Skin of body (tissue), 2 donors: ENCODE measurements around the gene HOXB5. TPM values are rescaled to one million over a fixed set of nuclear protein-coding genes. Genes with fewer than 3 reads are reported as not detected.

ENCODE experiments used
- DNase-seq: peaks from one replicate; lab custom pipeline; 2025; lab: John Stamatoyannopoulos, UW
- total RNA-seq: library from RNA; depleted of rRNA; stranded (reverse); fragments of >200 nt; gene quantifications from one replicate; pipeline ENCODE4 v1.2.3, GENCODE V29; 2014

Gene HOXB5
- total RNA-seq, 1 donor from 2014 or later, result 0.59 TPM

DNA sequence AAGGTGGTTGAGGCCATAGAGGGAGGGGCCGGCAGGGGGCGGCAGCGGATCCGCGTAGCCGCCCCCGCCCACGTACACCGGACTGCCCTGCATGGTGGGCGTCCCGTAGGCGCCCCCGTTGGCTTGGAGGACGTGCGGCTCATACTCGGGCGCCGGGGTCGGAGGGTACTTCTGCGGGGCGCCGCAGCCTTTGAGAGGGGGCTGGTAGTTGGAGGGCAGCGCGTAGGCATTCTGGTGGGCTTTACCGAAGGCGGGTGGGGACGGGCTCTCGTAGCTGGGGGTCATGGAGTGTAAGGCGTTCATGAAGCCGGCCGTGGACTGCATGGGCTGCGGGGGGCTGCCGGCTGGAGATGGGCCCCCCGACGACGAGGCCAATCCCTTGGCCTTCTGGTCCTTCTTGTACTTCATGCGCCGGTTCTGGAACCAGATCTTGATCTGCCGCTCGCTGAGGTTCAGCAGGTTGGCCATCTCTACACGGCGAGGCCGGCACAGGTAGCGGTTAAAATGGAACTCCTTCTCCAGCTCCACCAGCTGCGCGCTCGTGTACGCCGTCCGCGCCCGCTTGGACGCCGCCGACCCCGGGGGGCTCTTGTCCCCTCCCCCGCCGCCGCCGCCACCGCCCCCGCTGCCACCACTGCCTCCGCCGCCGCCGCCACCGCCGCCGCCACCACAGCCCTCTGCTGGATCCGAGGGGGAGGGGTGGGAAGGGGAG lies 42.9 kb downstream of the HOXB5 start:
- no peak for DNase-seq

DNA sequence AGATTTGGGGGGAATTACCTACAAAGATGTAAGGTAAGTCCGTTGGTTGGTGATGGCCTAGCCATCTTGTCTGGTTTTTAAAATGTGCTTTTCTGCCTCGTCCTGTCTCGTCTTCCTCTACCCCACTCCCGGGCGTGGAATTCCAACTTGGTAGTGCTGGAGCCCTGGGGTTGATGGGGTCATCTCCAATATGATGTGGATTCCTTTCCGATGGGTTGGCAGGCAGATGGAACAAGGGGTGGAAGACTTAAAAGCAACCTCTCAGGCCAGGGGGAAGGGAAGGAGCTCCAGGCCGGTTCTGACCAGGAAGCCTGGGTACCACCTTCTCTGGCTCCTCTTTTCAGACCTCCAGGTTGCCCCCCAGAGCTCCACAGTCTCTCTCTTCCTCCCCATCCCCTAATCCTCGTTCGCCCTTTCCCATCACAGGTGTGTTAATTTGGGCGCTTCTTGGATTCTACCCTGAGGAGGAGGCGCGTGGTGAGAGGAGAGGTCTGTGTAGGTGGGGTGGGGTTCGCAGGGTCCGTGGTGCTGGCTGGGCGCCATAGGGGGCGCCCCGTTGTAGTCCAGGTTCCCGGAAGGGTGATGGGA lies 43.6 kb downstream of the HOXB5 start:
- no peak for DNase-seq

DNA sequence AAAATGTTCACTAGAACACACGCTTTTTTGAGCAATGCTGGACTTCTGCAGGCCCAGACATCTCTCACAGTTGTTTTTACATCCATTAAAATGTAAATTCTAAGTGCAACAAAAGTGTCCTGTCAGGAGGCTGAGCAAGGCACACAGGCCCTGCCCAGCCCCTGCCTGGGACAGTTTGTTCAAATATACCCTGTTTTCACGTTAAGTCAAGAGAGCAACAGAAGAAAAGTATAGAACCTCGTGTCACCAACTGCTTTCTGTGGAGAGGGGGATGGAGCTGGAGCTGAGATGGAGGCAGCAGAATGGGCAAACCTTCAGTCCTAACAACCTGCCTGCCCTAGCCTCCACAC lies 44.3 kb downstream of the HOXB5 start:
- no peak for DNase-seq

DNA sequence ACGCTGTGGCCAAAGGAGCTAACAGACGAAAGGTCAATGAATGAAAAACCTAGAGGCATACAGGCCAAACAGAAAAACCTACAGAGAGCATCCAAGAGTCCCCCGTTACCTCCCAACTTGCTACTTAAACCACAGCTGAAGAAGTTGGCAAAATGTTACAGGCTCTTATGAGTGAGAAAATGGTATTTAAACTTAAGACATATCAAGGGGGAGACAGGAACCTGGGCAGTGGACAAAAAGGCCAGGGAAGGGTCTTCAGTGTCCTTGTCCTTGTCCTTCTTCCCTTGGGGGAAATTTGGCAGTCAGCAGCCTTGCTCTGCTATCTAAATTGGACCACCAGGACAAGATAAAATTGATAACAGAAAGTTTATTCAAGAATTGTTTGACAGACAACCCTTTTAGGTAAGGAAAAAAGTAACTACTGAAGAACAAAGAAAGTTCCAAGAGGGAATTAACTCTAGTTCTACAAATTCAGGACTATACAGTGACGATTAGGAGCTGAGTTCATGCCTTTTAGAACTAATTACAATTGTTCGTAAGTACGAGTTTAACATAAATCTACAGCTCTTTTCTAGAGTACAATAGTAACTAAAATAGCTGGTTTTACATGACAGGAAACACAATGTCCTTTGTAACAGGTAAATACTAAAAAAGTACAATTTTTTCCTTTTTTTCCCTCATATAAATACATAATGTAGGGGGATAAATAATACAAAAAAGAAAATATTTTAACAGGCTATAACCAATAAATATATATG lies 44.9 kb downstream of the HOXB5 start:
- DNase-seq, result no peak

DNA sequence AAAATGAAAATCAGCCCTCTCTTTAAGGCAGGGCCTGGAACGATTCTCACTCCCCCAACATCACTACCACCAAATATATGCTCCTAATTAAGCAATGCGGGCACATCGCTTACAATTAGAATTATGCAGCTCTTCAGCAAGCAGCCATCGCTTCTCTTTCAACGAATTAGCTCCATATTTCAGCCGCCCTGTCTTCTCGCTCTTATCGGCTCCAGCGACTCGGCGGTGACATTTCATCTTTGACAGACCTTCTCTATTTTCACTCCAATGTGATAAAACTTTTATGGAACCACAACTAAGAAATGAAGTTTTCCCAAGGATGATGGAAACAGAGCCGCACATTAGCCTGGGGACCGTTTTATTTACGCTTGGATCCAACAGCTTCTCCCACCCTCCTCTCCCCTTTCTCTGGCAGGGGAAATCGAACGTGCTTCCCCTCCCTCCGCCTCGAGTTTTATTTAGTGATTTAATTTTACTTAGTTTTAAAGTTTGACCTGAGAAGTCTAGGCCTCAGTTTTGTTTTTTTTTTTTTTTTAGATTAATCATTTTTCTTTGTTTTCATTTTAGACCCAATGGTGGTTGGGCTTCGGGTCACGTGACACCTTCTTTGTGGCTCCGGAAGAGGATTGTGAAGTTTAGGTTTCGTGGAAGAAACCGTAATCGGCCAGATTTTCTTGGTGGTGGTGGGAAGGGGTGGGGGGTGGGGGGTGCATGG lies 45.6 kb downstream of the HOXB5 start:
- DNase-seq, result no peak

DNA sequence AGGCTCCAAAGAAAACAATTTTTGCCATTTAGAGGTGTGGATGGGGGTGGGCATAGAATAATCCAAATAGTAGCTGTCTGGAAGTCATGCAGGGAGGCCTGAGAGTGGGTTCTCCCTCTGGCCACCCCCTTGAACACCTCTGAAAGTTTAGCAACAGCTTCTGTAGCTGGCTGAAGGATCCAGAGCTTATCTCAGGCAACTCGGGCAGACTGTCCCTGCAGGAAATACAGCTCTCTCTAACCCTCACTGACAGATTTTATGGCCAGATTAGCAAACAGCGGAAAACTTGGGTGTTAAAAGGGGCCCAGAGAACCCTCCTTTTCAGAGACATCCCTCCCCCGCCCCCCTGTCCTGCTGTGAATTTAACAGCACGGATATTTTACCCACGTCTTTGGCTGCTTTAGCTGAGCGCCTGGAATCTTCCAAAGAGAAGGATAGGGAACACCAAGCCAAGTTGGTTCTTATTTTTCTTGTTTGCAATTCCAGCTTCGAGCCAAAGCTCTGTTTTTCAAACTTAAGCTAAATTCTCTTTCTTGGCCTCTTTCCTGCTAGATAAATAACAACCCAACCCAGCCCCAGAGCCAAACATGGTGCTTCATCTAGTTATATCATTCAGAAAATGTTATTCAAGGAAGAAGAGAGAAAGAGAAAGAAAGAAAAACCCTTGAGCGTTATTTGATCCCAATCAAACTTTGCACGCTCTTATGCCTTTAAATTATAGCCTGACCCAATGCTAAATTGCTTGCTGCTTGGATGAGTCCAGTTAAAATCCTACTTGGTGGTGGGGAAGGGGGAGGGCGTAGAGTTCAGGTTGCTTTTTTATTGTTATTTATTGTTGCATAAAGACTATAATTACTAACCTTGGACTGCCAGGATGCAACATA lies 46.4 kb downstream of the HOXB5 start:
- DNase-seq, result peak; percentile 94

DNA sequence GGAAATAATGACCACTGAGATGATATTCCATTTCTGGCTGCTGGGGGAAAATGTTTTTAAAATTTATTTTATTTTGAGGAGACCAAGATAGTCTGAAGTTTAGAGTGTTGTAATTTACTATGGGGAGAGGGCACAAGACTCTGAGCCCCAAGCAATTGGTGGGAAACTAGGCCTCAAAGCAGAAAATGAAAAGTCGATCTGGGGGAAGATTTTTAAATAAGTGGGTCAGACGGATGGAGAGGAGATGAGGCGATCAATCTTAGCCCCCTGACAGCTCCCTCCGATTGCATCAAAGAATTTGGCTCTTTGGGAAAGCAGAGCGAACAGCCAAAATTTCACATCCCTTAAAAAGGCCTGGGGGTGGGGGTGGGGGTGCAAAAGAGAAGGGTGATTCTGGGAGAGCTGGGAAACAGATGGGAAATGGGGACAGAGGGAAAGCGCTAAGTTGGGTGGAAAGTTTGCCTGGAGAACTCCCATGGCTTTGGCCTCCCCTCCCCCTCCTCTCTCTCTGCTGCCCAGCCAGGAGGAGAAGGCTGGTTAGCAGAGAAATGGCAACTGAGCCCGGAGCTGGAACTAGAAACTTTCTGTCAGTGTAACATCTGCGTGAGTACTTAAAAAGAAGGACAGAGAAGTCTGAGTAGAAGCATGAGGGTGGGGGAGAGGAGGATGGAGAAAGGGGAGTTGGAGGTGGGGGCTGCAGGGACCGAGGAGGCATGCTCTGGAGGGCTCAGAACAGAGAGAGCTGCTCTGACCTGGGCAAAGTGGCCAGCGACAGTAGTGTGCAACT lies 47.2 kb downstream of the HOXB5 start:
- DNase-seq, result peak; percentile 84

DNA sequence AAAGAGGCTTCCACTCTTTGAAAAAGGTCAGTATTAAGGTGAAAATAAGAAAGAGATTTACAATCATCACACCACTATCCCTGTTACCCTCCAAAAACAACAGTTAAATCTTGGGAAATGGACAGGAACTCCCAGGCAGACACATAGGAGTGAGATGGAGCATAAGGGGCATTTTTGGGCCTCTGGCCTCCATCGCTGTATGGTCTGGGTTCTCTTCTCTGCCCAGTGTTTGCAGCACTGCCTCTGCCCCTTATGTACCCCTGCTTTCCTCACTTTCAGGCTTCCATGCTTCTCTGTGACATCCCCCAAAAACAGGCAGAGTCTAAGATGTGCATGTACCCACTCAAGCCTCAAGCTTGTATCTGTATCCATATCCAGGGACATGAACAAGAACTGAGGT lies 48.0 kb downstream of the HOXB5 start:
- DNase-seq, result no peak

DNA sequence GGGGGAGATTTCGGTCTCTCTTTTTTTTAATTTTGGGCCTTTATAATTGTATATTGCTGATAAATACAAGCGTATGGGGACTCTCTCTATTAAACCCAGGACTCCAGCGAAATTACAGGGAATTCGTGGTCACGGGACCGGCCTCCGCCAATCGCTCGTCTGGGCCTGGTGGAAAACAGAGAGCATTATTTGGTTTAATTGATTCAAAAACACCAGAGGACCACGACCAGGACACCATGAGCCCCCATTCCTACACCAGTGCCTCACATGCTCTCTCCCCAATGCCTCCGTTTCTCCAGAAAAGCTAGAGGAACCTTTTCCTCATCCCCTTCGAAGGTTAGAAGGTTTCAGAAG lies 48.6 kb downstream of the HOXB5 start, which contains the start of gene HOXB2:
Gene HOXB2, minus strand, starts transcription at position 88 of the 354 bp plus-strand sequence. CDS start 198 bp downstream, outside the sequence.
- DNase-seq, result peak; percentile 59

DNA sequence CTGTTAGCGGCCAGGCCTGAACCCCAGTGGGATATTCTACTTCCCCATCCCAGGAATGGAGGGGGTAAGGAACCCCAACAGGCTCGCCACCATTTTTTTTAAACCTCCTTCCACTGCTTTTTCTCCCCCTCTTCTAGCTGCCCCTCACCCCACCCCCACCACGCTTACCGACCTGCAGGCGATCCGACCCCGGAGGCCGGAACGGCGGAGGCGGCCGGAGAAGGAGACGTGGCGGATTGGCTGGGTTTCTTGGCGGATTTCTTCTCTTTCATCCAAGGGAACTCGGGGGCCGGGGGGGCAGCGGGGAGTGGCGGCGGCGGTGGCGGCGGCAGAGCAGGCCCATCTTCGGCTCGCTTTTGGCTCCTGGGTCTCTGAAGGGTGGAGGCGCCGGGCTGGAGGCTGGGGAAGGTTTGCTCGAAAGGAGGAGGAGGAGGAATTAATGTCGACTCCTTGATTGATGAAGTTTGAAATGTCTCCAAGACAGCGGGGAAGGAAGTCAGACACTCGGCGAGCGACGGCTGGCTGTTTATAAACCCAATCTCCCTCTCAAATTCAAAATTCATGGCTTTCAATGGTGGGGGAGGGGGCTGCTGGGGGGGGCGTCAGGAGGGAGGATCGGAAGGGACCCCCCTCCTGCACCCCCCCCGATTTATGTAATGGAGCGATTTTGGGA lies 49.1 kb downstream of the HOXB5 start:
- DNase-seq, result peak; percentile 89

DNA sequence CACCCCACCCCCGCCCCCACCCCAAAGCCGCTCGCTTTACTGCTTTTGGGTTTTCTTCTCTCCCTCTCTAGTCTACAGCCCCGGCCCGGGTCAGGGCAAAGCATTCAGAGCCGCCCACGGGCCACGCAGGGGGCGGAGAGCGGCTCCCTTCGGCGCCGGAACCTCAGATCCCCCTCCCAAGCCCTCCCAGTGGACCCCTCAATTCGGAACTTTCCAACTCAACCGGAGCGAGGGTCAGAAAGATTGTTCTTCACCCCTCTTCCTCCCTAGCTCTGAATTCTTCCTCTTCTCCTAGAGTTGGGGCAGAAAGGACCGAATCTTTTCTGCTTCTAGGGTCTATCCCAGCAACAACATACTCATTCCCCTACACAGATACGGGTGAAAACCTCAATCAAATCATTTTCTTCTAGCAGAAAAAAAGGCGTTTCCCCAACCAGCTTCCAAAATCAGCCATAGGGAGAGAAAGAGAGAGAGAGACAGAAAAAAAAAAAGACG lies 49.7 kb downstream of the HOXB5 start:
- DNase-seq, result peak; percentile 75

DNA sequence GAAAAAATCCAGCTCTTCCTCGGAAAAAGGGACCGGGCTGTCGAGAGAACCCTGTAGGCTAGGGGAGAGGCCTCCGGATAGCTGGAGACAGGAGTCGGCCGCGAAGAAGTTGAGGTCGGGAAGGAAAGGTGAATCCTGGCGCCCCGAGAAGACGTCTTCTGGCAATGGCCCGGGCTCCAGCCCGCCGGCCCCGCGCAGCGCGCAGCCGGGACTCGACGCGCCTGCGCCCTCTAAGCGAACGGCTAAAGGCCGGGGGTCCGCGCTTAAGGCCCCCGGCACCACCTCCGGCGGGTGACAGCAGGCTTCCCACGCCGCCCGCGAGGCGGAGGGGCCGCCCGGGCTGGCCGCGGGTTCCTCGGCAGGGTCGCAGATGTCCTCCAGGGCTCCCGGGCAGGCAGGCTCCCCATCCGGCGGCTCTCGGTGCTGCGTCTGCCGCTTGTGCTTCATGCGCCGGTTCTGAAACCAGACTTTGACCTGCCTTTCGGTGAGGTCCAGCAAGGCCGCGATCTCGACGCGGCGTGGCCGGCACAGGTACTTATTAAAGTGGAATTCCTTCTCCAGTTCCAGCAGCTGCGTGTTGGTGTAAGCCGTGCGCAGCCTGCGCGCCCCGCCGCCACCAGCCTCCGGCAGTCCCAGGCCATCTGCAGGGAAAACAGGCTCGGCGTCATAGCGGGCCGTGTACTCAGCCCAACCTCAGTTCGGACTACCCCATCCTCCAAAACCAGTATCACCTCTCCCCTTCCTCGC lies 50.3 kb downstream of the HOXB5 start:
- DNase-seq, result no peak

DNA sequence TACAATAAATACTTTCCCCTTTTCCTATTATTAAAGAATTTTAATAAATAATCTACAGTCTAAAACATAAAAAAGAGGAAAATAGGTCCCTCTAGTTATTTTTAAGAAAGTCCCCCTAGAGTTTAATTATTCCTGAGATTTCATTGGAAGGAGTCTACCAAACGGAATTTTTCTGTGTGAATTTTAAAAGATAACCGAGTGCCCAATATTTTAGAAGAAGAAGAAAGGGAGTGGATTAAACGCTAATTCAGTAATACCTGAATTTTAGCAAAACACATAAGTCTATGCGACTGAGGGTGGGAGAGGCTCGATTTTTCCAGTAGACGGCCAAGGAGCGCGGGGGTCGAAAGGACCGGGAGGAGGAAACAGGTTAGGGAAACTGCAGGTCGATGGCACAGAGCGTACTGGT lies 50.9 kb downstream of the HOXB5 start:
- no peak for DNase-seq

DNA sequence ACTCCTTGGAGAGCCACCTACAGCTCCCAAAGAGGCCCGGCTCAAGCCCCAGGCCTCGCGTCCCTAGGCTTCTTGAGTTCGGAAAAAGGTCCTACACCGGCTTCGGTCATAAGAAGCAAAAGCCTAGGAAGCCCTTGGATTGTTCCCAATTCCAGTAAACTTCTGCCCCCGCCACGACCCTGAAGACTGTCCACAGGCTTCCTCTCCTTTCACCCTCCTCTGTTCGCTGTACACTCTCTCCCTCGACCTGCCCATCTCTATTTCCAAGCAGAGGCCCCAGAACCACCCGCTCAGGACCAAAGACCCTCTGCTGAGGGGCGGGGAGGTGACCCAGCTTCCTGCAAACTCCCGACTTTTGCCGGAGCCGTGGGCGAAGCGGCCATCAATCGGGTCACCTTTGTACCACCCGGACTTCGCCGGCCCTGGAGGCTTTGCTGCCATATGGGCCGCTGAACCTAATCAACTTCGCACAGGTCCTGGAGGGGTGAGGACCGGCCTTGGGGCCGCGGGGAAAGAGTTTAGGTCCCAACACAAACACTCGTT lies 51.4 kb downstream of the HOXB5 start:
- DNase-seq, result no peak

DNA sequence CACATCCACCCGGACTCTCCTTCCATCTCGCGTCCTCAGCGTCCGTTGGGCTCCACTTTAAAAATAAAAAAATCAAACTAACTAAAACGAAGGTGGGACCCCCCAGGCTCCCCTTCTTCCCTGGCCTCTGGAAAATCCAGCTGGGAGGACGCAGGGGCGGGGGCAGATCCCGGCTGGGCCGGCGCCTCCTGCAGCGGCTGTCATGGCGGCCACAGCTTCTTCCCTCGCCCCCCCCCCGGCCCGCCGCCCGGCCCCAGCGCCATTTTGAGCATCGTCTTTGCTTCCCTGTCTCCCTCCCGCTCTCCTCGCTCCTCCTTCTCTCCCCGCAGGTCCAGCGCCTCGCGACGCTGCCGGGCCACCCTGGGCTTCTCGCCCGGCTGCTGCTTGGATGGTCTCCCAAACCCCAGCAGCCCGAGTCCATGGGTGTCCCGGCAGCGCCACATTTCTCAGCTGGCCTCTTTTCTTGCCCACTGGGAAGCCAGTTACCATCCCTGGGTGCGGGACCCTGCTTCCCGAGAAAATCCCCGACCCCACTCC lies 51.9 kb downstream of the HOXB5 start:
- peak; percentile 62 for DNase-seq
